Measurements from ENCODE around the gene ZNF236. TPM values are rescaled to one million over a fixed set of nuclear protein-coding genes. Genes with fewer than 3 reads are reported as not detected.

Gene ZNF236
- polyA plus RNA-seq, 3 donors = 1.7 to 6.5 (median 2.4) TPM

GRCh38 chr18:76897257-76897656 is 74.9 kb downstream of the ZNF236 start:
- H3K27ac Mint-ChIP-seq = no peak overlapping the region
- Histone ChIP-seq H4K20me1 (ENCODE audit: insufficient read depth, low read length) (no peaks in the 10 kb centered on the region), H3K9ac (ENCODE audit: insufficient read depth, low read length, poor library complexity, severe bottlenecking) (no peak overlapping the region), H3K4me2 (replicated peaks; ENCODE audit: extremely low read depth, low read length, poor library complexity, severe bottlenecking) (no peak overlapping the region), H3K27ac (ENCODE audit: low read depth in 1 of 2, low read length in 2 of 2) (no peak overlapping the region), H2AFZ (ENCODE audit: insufficient read depth, low read depth, low read length, poor library complexity, severe bottlenecking) (no peak overlapping the region), H3K4me1 (ENCODE audit: control insufficient read depth in 1 of 2, insufficient read depth in 2 of 2, low read length in 2 of 2) (no peaks in the 10 kb centered on the region), H3K79me2 (ENCODE audit: insufficient read depth, low read length) (no peaks in the 10 kb centered on the region), H3K36me3 (replicated peaks in 1 of 2; ENCODE audit: control insufficient read depth in 1 of 2, insufficient read depth in 2 of 2, low read length in 2 of 2) (peaks cover 67 to 91% of the 10 kb centered on the region in 2 donors), H3K27me3 (ENCODE audit: control insufficient read depth in 2 of 2, insufficient read depth in 2 of 2, low read length in 2 of 2) (no peaks in the 10 kb centered on the region), H3K9me3 (replicated peaks in 1 of 2; ENCODE audit: control insufficient read depth in 1 of 2, insufficient read depth in 1 of 2, low read length in 2 of 2) (peaks cover 15 to 21% of the 10 kb centered on the region in 2 donors), H3K4me3 (replicated peaks in 1 of 3; ENCODE audit: low read depth in 2 of 3, low read length in 3 of 3) (no peak overlapping the region)
- peaks cover 70 to 83% of the 10 kb centered on the region in 2 donors for H3K36me3 Mint-ChIP-seq
- no peak overlapping the region for H3K4me3 Mint-ChIP-seq
- H3K9me3 Mint-ChIP-seq = peaks cover 3 to 8% (median 6%) of the 10 kb centered on the region in 7 donors
- WGBS (ENCODE audit: insufficient coverage) = 96% methylated on average over 2 of the region's 2 CpGs
- intact Hi-C loops (cut with micrococcal nuclease) = no loop called here
- no peaks in the 10 kb centered on the region for H3K27me3 Mint-ChIP-seq (ENCODE audit: low read depth in 3 of 3)
- no peak for TF ChIP-seq CTCF (IDR thresholded peaks at IDR 0.05)
- no peaks in the 10 kb centered on the region for H3K4me1 Mint-ChIP-seq
- DNase-seq = no peak

DNA sequence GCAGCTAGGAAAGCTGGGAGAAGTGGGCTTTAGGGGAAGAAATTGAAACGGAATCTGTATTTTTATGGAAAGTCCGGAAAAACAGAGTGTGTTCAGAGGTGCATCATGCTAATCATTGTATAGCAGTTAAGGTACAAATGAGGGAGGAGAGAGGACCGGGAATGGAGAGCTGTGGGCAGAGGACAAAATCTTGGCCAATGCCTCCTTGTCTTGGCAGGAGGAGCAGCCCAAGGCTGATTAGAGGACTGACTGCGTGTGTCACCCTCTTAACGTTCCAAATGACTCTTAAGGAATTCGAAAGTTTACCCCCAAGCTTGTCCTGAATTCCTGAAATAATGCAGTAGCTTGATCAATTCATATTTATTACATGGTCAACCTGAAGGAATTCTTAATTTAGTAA is 81.0 kb downstream of the ZNF236 start:
- WGBS (ENCODE audit: insufficient coverage) = 100% methylated on average over 3 of the region's 6 CpGs
- H2AFZ ChIP-seq (ENCODE audit: insufficient read depth, low read depth, low read length, poor library complexity, severe bottlenecking) = no peak overlapping the region
- H3K9me3 ChIP-seq (replicated peaks in 1 of 2; ENCODE audit: control insufficient read depth in 1 of 2, insufficient read depth in 1 of 2, low read length in 2 of 2) = peaks cover 0 to 3% of the 10 kb centered on the region in 2 donors
- H3K9ac ChIP-seq (ENCODE audit: insufficient read depth, low read length, poor library complexity, severe bottlenecking) = no peak overlapping the region
- Mint-ChIP-seq H3K4me3 (no peak overlapping the region), H3K36me3 (peaks cover 53 to 74% of the 10 kb centered on the region in 2 donors), H3K4me1 (no peaks in the 10 kb centered on the region), H3K9me3 (peaks cover 0 to 2% (median 0%) of the 10 kb centered on the region in 7 donors), H3K27me3 (ENCODE audit: low read depth in 3 of 3) (no peaks in the 10 kb centered on the region), H3K27ac (peak overlapping the region in 2 of 7 donors; percentile 46 to 72)
- DNase-seq = no peak
- H3K27ac ChIP-seq (ENCODE audit: low read depth in 1 of 2, low read length in 2 of 2) = no peak overlapping the region
- H3K4me1 ChIP-seq (ENCODE audit: control insufficient read depth in 1 of 2, insufficient read depth in 2 of 2, low read length in 2 of 2) = no peaks in the 10 kb centered on the region
- H4K20me1 ChIP-seq (ENCODE audit: insufficient read depth, low read length) = no peaks in the 10 kb centered on the region
- H3K4me2 ChIP-seq (replicated peaks; ENCODE audit: extremely low read depth, low read length, poor library complexity, severe bottlenecking) = no peak overlapping the region
- H3K27me3 ChIP-seq (ENCODE audit: control insufficient read depth in 2 of 2, insufficient read depth in 2 of 2, low read length in 2 of 2) = no peaks in the 10 kb centered on the region
- peaks cover 65 to 77% of the 10 kb centered on the region in 2 donors for H3K36me3 ChIP-seq (replicated peaks in 1 of 2; ENCODE audit: control insufficient read depth in 1 of 2, insufficient read depth in 2 of 2, low read length in 2 of 2)
- H3K79me2 ChIP-seq (ENCODE audit: insufficient read depth, low read length) = no peaks in the 10 kb centered on the region
- no peak for TF ChIP-seq CTCF (IDR thresholded peaks at IDR 0.05)
- no peak overlapping the region for H3K4me3 ChIP-seq (replicated peaks in 1 of 3; ENCODE audit: low read depth in 2 of 3, low read length in 3 of 3)
- intact Hi-C loops (cut with micrococcal nuclease) = no loop called here
